GM21528 (cell line): ENCODE data around the gene SF3B1.
"Not testable (repeated sequence)": the region's sequence is repeated elsewhere in the genome, so short reads cannot be mapped to it uniquely, and the experiment has no call there.

Source experiments
- ATAC-seq: cut with Tn5 transposase; IDR thresholded peaks from one replicate; pipeline ENCODE4 v1.9.1; 2021; ENCODE audit warnings: mild to moderate bottlenecking, moderate library complexity; ENCODE audit not compliant: unreplicated experiment, low FRiP score

Gene SF3B1

DNA sequence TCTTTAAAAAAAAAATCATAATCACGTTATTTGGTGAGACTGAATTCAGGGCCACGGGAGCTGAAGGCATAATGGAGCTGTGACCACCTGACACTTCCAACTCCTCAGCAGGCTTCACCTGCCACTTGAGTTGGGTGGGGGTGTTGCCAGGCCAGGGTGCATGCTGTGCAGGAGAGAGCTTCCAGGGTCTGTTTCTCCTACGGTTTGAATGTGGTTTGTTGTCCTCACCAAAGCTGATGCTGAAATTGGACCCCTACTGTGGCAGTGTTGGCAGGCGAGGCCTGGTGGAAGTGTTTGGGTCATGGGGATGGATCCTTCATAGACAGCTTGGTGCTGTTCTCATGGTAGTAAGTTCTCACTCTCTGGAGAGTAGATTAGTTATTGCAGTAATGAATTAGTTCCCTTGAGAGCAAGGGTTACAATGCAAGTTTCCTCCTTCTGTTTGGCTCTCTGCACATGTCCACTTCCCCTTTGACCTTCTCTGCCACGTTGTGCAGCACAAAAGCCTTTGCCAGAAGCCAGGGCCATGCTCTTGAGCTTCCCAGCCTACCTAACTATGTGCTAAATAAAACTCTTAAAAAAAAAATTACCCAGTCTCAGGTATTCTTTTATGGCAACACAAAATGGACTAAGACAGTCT is 86.0 kb downstream of the SF3B1 start:
- no peak for ATAC-seq

- ATAC-seq, result no peak
These were observed 88.9 kb downstream of the SF3B1 start for GRCh38 chr2:197345846-197346370.

DNA sequence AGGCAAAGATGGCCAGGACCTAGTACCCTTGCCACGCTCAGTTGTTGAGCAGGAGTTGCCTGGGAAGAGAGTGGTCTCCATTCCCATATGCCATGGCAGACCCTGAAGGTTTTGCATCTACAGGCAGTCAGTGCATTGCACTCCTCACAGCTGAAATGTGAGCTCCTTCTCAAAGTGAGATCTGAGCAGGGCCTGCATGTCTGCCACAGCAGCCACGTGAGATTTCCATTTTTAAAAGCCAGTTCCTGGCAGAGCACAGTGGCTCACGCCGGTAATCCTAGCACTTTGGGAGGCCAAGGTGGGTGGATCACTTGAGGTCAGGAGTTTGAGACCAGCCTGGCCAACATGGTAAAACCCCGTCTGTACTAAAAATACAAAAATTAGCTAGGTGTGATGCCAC is 90.9 kb downstream of the SF3B1 start:
- not testable (repeated sequence) for ATAC-seq

DNA sequence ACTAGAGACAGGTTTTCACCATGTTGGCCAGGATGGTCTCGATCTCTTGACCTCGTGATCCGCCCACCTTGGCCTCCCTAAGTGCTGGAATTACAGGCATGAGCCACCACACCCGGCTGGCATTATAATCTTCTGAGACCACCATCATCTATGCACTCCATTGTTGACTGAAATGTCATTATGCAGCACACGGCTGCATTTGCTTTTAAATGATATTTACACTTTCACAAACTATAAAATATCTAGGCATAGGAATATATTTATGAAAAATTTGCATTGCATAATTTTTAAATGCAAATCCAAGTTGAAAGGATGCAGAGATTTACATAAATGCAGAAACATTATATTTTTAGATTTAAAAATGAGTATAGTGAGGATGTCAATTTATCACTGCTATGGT is 94.2 kb downstream of the SF3B1 start:
- ATAC-seq, result no peak
